GDM1 (cell line): ENCODE data around the gene LUZP2.

Source experiments
- DNase-seq: peaks from one replicate; lab custom pipeline; 2025; lab: John Stamatoyannopoulos, UW

LUZP2 gene

DNA sequence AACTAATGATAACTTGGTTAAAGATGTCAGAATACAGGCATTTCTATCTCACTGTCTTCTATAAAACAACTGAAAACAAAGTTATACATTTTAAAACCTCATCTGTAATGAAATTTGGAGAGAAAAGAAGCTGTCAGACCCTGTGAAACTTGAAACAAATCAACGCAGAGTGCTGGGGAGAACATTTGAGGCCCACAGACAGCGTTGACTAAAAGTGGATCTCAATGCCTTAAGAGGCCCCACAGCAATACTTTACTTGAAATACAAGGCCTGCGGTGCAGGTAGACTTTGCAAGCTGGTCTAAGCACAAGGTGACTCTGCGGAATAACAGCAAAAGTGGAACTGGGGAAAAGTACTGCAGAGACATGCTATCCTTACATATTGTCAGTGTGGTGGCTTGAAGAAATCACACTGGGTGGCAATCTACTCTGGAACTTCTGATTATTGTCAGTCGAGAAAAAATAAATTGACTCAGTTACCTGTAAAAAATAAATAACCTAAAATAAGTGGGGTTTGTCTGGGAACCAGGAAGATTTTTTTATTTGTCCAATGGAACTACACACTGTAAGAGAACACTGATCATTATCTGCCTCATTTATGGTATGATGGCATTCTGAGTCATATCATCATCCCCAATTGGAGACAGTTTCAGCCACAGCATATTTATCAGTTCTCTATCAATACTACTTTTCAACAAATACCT is 138.9 kb downstream of the LUZP2 start:
- no peak for DNase-seq

DNA sequence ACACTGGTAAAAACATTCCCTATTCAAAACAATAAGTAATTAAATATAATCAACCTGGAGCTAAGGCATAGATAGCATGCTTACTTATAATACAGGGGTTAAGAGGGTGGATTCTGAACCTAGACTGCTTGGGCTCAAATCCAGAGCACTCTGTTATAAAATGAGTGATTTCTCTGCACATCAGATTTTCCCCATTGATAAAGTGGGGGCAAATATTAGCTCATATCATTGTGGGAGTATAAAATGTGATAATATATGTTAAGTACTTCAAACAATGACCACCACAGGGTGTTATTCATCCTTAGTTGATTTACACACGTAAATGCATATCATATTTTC is 139.4 kb downstream of the LUZP2 start:
- DNase-seq: no peak

DNA sequence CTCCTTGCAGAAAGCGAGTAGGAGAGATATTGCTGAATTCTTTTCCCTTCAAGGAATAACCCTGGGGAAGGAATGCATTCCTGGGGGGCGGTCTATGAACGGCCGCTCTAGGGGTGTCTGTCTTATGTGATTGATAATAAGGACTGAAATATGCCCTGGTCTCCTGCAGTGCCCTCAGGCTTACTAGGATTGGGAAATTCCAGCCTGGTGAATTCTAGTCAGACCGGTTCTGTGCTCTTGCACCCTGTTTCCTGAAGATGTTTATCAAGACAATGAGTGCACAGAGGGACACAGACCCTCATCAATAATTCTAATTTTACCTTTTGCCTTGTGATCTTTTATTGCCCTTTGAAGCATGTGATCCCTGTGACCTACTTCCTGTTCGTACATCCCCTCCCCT is 140.7 kb downstream of the LUZP2 start:
- no peak for DNase-seq

DNA sequence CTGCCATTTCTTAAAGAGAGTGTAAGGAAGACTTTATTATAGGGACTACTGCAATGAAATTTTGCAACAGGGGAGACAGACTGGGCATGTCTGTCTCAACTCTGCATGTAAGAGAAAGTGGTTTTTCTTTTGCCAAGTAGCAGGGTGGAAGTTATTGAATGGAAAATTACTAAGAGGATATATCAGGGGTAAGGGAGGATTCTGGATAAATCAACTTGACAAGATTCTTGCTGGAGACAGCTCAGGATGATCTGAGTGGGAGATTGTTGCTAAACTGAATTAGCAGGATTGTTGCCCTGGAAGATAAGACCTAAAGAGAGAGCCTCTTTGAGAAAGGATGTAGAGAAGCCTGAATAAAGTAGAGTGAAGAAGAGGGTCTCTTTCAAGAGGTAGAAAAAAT is 145.8 kb downstream of the LUZP2 start:
- DNase-seq: no peak

DNA sequence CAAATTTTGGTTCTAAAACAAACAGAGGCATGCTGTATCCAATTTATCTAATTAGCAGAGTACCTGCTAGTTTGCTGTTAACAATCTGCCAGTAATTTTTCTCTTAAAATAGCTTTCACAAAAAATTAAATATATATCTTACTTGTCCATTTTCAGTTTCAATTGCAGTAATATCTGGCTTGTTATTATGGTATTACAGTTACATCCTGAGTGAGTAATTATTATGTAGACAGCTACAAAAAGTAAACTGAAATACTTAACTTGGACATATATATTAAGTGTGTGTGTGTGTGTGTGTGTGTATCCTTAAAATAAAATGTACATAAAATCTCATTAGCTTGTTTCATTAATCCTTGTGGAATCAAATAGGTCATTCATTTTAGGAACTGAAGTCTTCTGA is 148.7 kb downstream of the LUZP2 start:
- no peak for DNase-seq

DNA sequence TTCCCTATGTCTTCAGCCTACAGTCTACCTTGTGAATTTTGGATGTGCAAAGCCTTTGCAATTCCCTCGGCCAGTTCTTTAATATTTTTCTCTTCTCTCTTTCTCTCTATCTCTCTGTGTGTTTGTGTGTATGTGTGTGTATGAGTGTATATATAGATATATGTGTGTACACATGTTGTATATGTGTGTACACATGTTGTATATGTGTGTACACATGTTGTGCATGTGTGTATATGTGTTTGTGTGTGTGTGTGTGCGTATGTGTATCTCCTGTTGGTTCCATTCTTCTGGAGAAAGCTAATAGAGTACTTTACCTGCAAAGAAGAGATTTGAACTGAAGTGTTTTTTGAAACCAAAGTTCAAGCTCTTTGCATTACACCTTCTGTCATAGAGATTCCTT is 155.0 kb downstream of the LUZP2 start:
- DNase-seq: no peak

DNA sequence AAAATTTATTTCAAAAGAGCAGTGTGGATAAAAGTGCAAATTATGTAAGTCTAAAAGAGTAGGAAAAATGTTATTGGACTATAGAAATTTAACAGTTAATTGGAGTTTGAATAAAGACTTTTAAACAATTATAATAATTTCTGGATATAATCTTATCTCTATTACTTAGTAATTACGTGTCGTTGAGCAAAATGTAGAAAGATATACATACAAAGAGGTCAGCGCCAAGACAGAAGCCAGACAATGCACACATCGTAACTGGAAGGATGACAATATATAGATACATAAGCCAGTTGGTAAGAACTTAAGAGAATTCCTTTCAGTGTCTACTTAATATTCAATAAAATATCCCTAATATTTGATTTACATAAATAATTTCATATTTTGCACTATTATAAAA is 157.0 kb downstream of the LUZP2 start:
- no peak for DNase-seq

DNA sequence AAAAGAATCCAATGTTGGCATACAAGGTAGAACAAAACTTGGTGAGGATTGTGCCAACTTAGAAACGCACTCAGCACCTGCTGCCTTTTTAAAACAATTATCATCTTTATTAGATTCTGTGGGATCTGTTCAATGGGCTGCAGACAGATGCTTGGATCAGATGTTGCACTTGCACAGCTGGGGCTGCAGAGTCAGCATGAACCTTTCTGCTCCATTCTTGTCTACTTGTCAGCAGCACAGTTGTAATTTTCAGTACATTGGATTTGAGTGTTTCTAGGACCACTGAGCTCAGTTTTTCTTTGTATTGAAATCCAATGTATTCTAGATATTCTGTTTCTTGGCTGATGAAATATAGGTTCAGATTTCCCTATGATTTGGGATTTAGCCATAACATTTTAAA is 164.5 kb downstream of the LUZP2 start:
- no peak for DNase-seq

DNA sequence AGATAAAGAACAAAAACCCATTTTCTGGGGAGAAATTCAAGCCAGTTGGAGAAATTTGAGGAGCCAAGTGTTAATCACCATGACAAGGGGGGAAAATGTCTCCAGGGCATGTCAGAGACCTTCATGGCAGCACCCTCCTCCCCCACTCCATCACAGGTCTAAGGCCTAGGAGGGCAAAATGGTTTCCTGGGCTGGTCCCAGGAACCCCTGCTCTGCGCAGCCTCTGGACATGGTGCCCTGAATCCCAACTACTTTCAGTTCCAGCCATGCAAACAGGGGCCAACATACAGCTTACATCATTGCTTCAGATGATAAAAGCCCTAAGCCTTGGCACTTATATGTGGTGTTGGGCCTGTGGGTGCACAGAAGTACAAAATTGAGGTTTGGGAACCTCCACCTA is 167.5 kb downstream of the LUZP2 start:
- DNase-seq: no peak

DNA sequence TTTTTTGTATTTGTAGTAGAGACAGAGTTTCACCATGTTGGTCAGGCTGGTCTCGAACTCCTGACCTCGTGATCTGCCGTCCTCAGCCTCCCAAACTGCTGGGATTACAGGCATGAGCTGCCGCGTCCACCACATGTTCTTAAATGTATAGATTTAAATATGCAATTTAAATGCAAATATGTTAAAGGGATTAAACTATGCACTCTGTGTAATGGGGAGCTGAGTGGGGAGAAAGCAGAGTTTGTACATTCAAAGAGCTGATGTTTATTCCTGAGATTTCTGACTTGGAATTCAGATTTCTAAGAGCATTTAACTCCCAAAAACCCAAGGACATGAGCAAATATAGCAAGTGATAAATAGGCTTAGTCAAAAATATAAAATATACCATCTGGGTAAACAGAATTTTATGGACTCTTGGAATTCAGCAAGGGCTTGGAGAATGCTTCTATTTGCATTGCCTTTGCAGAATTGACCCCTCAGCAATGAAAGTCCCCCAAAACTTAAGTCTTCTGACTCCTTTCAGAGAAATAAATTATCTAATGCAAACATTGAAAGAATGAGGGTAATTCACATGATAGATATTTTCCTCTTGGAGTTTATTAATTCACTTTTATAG is 170.6 kb downstream of the LUZP2 start:
- DNase-seq: no peak

DNA sequence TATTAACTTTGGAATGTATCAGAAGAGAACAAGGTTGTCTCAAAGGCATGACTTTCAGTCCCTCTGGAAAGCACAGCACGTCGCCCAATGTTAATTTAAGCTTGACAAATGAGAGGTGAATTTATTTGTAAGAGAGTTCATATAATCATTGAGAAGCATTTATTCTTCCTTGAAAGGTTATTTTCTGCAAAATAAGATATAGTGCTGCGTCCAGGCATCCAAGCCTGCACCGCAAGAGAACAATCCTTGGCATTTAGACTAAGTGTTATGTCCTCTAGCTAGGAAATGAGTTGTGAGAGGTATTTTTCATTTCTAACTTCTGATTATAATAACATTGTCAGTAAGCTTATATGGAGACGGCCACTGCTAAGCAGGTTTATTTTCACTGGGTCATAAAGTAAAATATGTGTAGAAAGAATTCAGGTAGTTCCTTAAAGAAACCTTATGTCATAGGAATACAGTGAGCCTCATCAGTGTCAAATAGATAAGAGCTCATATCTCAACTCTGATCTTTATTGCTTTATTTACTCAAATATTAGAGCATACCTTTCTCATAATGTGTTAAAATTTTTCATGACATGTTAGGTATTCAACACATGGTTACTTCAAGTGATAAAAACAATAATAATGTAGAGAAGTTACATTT is 182.0 kb downstream of the LUZP2 start:
- DNase-seq: no peak

DNA sequence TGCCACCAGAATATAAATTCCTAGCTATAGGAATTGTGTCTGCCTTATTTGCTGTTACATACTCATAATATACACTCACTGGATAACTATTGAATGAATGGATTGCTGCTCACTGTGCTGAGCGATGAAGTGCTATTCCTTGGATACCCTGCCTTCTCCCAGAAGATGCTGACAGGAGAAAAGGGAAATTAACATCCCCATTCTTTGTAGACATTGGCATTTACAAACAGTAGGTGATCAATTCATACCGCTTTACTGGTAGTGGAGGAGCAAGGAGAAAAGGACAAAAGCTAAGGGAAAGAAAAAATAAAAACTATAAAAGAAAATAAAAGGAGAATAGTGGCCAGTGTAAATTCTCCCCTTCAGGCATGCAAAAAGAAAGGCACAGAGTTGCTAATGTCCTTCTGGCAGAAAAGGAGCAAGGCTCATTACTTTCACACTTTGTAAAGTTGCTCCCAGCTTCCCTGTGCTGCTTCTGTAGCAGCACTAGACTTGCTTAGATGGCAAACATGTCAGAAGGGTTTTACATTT is 183.0 kb downstream of the LUZP2 start:
- DNase-seq: no peak

DNA sequence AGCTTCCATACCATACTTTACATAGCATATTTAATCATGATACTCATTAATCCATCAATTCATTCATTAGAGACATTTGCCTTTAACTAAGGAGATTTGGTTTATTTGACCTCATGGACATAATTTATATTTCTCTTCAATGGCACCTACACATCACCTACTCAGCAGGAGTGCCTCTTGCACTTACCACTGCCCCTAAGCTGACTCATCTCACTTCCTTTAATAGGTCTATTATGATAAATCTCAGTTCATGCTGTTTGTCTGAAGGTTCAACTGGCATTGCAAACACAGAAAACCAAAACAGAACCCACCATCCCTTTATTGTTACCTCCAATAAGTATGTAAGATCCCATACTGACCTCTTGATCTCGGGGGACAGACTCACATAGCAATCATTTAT is 186.7 kb downstream of the LUZP2 start:
- DNase-seq: no peak

DNA sequence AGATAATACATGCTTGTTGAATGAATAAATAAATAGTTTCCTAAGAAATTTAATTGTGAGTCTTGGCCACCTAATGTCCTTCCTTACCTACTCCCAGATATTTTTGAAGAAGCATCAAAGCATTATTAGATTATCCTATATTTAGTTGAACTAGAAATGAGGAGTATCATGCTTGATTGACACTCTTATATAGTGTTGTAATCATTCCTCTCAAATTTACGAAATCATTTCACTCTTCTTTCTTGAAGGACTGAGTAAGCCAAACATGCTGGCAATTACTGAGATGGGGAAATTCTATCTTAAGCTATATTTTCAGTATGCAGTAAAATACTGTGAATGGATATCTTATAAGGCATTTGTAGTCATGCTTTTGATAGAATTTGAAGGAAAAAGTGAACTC is 189.0 kb downstream of the LUZP2 start:
- no peak for DNase-seq

DNA sequence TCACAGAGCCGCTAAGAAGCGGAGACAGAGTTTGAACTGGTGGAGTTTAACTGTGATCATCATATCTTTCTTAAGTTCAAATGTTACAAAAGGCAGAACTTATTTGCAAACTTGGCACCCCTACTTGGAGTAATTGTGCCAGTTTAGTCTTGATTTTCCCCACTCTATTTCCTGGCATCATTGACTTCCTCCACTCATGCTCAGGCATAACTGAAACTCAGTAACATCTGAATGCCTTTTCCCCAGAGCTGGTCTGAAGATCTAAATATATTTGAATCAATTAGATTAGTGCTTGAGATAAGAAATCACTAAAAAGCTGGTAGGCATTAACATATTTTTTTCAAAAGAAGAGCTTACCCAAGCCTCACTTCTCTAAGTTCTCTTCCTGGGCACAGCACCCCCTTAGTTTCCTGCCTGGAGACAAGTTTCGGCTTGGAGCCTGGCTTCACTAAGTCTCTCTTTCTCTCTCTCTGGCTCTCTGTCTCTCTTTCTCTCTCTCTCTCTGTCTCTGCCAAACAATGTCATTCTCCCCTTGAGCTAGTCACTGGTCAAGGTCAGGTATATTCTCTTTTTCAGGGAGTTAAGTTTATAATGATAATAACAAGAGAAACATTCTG is 190.8 kb downstream of the LUZP2 start:
- no peak for DNase-seq

DNA sequence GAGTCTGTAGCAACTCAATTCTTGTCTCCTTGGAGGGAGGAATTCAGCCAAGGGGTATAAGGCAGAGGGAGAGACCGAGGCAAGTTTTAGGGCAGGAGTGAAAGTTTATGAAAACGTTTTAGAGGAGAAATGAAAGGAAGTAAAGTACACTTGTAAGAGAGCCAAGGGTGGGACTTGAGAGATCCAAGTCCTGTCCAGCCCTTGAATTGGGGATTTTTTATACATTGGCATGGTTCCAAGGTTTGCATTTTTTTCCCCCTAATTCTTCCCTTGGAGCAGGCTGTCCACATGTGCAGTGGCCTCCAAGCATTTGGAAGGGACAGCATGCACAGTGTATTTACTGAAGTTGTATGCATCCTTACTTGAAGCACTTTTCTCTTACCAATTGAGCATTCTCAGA is 192.1 kb downstream of the LUZP2 start:
- no peak for DNase-seq

DNA sequence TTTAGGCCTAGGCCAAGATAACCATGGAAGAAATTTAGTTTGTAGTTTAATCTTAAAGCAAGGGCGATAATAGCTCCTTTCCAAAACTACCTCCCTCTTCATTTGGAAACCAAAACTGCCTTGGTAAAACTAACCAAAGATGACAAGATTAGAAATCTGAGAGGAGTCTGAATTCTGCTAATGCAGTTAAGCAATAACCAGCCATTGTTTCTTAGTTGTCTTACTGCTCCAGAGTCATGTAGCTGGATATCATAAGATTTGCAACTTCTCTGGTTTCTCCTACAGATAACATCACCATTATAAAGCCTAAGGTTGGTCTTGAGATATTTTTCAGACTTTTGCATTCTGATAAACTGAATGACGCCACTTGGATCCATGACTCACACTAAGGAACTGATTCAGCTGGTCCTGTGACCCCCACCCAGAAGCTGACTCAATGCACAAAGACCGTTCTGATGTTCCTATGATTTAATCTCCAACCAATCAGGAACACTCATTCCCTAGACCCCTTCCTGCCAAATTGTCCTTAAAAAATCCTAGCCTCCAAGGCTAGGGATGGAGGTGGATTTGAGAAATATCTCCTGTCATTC is 200.8 kb downstream of the LUZP2 start:
- DNase-seq: no peak

DNA sequence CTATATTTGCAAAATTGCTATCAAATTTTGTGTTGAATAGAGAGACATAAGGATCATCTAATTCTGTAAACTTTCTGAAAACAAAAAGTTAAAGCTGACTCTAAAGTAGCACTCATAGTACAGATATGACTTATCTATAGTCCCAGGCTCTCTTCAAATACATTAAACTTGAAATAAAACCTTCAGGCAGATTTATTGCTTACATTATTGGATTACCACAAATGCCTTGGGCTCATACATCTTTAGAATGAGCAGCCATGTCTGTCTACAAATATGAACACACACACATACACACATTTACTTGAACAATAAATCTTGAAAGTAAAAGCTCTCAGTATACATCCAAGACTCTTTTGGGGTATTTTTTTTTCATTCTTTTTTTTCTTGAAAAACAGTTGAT is 207.9 kb downstream of the LUZP2 start:
- DNase-seq: no peak

DNA sequence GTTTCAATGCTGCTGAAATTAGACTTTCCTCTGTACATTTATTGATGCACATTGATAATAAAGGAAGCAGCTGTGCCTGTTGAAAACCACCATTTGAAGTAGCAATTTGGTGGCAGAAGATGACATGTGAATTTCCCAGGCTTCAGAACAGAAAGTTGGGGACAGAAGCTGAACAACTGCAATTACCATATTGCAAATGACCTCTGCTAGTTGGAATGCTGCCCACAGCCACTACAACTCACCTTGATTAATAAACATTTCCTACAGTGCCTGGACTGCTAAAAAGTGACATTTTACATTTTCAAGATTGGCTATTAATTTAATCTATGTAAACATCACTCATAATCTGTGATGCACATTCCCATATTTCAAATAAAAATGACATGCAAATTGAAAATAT is 208.6 kb downstream of the LUZP2 start:
- no peak for DNase-seq

DNA sequence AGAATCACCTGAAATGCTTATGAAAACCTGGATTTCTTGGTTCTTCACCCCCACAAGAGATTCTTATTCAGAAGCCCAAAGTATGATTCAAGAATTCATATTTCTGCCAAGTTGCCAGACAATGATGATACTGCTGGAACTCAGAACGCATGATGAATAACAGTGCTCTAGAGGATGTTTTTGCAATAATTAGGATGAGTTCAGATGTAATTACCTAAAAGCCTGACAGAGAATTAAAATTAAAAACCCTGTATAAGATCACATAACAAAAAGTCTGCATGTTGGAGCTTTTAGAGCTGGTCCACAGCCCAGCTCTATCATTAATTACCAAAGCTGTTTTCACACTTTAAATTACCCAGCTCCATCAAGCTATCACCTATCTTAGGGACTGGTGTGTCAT is 211.8 kb downstream of the LUZP2 start:
- no peak for DNase-seq

DNA sequence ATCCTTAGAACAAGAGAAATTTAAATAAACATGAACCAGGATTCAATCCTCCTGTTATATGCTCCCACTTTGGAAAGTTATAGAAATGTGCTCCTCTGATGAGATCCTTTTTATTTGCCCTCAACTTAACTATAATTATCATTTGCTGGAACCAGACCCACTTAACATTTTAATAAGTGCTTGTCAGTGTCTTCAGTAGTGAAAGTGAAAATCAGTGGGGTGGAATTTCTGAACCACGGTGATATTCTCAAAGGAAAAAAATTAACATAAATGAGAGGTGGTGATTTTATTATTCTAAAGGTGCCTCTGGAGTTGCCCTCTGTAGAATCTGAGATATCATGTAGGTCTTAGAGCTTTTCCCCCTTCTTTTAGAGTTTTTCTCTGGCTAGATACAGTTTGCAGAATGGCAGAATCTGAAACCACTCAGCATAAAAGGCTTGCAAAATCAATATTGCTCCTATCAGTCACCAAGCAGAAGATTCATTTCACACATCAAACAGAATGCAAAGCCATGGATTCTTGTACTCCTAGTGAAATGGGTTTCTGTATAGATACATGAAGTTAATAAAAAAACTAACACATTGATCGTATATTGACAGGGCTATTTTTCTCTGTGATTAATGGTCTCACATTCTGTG is 213.2 kb downstream of the LUZP2 start:
- no peak for DNase-seq

DNA sequence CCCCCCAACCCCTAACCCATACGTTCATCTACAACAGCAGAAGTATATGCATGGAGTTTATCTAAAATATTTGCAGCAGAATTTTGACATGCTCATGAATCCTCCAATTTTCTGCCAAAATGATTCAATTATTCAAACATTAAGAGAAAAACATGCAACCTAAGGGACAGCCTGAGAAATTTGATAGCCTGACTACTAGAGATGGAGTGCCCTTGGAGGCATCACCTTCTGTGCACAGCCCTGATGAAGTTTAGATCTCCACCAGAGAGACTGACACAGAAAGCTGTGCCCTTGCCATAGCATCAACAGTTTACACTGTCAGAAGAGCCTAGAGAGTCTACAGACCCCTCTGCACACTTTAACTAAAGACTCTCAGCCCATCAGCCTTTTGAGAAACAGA is 217.7 kb downstream of the LUZP2 start:
- DNase-seq: no peak
